Liver (tissue), 9 donors: ENCODE results near the gene GABBR2. TPM values are rescaled to one million over a fixed set of nuclear protein-coding genes. Genes with fewer than 3 reads are reported as not detected.

ENCODE experiments used
- DNase-seq: peaks from one replicate; pipeline ENCODE4 v3.0.0-alpha.2; 2017; ENCODE audit warnings: low spot score
- H3K27ac ChIP-seq, 2 donors: one replicate each; pipeline ENCODE4 v1.7.0; 2013; ENCODE audit warnings: inconsistent platforms in 2 of 2, low read length in 2 of 2, control low read depth in 1 of 2, low read depth in 1 of 2, mild to moderate bottlenecking in 1 of 2
- H3K27me3 ChIP-seq, 4 donors: one replicate each; pipeline versions ENCODE4 v1.6.1 to v1.7.0; 2013; ENCODE audit warnings: low read length in 3 of 4, inconsistent platforms in 1 of 4, mild to moderate bottlenecking in 1 of 4, moderate library complexity in 1 of 4; ENCODE audit not compliant: control insufficient read depth in 4 of 4, insufficient read depth in 4 of 4
- H3K36me3 ChIP-seq, 4 donors: one replicate each; pipeline versions ENCODE4 v1.6.1 to v1.7.0; 2013; ENCODE audit warnings: low read length in 3 of 4, mild to moderate bottlenecking in 3 of 4, low read depth in 1 of 4, moderate library complexity in 1 of 4; ENCODE audit not compliant: control insufficient read depth in 4 of 4, insufficient read depth in 3 of 4
- H3K4me1 ChIP-seq, 4 donors: one replicate each; pipeline versions ENCODE4 v1.6.1 to v1.7.0; 2013; ENCODE audit warnings: low read length in 3 of 4, mild to moderate bottlenecking in 3 of 4, moderate library complexity in 1 of 4; ENCODE audit not compliant: control insufficient read depth in 4 of 4, insufficient read depth in 4 of 4
- H3K4me3 ChIP-seq, 3 donors: one replicate each; pipeline versions ENCODE4 v1.6.1 to v1.7.0; 2013; ENCODE audit warnings: low read length in 3 of 3, control low read depth in 1 of 3, low read depth in 1 of 3, mild to moderate bottlenecking in 1 of 3
- H3K9ac ChIP-seq, 2 donors: one replicate each; pipeline ENCODE4 v1.7.0; 2013; ENCODE audit warnings: low read length in 2 of 2, mild to moderate bottlenecking in 2 of 2, moderate library complexity in 2 of 2, control low read depth in 1 of 2, low read depth in 1 of 2
- H3K9me3 ChIP-seq, 4 donors: one replicate each; pipeline versions ENCODE4 v1.6.1 to v1.7.0; 2013; ENCODE audit warnings: low read length in 3 of 4; ENCODE audit not compliant: control insufficient read depth in 4 of 4
- EGR1 ChIP-seq, 2 donors: IDR thresholded peaks; 2 replicates each; pipeline ENCODE4 v1.6.1; 2016 to 2018; ENCODE audit warnings: antibody characterized with exemption in 2 of 2, low read depth in 2 of 2
- FOXA2 ChIP-seq: IDR thresholded peaks from 2 replicates; pipeline ENCODE4 v1.6.1; 2016; ENCODE audit warnings: antibody characterized with exemption
- JUND ChIP-seq, 2 donors: IDR thresholded peaks; 2 replicates each; pipeline ENCODE4 v1.6.1; 2016; ENCODE audit warnings: antibody characterized with exemption in 2 of 2
- NR2F2 ChIP-seq: IDR thresholded peaks from 2 replicates; pipeline ENCODE4 v1.6.1; 2016; ENCODE audit warnings: antibody characterized with exemption
- RXRA ChIP-seq, 2 donors: IDR thresholded peaks; 2 replicates each; pipeline ENCODE4 v1.6.1; 2017 to 2018; ENCODE audit warnings: antibody characterized with exemption in 2 of 2, mild to moderate bottlenecking in 1 of 2
- TAF1 ChIP-seq: conservative IDR thresholded peaks from 2 replicates; pipeline ENCODE4 v1.6.1; 2016; ENCODE audit warnings: antibody characterized with exemption, mild to moderate bottlenecking
- WGBS: extraction: QIAGEN DNeasy Blood & Tissue Kit; methylation state at CpG from one replicate; pipeline ENCODE4 v1.1.7; 2013; 5-methylcytosine and 5-hydroxymethylcytosine counted together
- polyA plus RNA-seq, 2 donors: library from polyadenylated mRNA; stranded (reverse) in 1 of 2; unstranded in 1 of 2; fragments of 200-250 nt in 1 of 2; fragments of >200 nt in 1 of 2; fragmentation: Nextera tagmentation in 1 of 2; extraction: Ambion mirVana in 1 of 2; gene quantifications; one replicate each; pipeline versions ENCODE4 v1.2.1 to v1.2.3, GENCODE V29; 2013 to 2015
- total RNA-seq, 2 donors: library from RNA; depleted of rRNA; stranded (reverse); fragments of >200 nt; gene quantifications; one replicate each; pipeline ENCODE4 v1.2.3, GENCODE V29; 2014
- TF ChIP-seq, protein P1 (sequence below): fragments of 150-350 bp; IDR thresholded peaks from 2 replicates; pipeline ENCODE4 v1.5.1; 2017; ENCODE audit warnings: improper control_type of control experiment, low read depth, low read length; ENCODE audit not compliant: missing input control
- TF ChIP-seq, protein P2 (sequence below): IDR thresholded peaks from 2 replicates; pipeline ENCODE4 v1.6.1; 2016; ENCODE audit warnings: antibody characterized with exemption, mild to moderate bottlenecking
- TF ChIP-seq, protein P3 (sequence below): IDR thresholded peaks from 2 replicates; pipeline ENCODE4 v1.6.1; 2016; ENCODE audit warnings: antibody characterized with exemption
- TF ChIP-seq, protein P4 (sequence below): IDR thresholded peaks from 2 replicates; pipeline ENCODE4 v1.6.1; 2016; ENCODE audit warnings: antibody characterized with exemption
- TF ChIP-seq, protein P5 (sequence below): IDR thresholded peaks from 2 replicates; pipeline ENCODE4 v1.6.1; 2016; ENCODE audit warnings: antibody characterized with exemption
- donor health status: healthy.
- donor health status: healthy.
- donor health status: healthy.
- donor health status: healthy.
- donor health status: healthy.

GABBR2 gene
- total and polyA plus RNA-seq, 4 donors: 0.03 to 0.23 (median 0.08) TPM; not detected in 1

DNA sequence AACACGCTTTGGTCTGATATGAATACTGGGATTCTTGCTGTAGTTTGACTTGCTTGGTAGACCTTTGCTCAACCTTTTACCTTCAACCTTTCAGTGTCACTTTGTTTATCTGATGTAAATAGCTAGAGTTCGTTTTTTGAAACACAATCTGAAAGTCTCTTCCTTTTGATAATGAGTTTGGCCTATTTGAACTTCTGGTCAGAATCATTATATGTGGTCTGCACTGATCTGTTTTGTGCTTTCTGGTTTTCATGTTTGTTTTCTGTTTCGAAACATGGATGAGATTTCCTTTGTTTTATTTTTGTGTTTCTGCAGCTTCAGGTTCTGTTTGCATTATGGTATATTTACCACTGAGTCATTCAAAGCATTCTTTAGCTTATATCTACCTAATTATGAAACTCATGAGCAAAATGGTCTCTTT is 217.5 kb downstream of the GABBR2 start (continued):
- TF ChIP-seq, protein P1, sequence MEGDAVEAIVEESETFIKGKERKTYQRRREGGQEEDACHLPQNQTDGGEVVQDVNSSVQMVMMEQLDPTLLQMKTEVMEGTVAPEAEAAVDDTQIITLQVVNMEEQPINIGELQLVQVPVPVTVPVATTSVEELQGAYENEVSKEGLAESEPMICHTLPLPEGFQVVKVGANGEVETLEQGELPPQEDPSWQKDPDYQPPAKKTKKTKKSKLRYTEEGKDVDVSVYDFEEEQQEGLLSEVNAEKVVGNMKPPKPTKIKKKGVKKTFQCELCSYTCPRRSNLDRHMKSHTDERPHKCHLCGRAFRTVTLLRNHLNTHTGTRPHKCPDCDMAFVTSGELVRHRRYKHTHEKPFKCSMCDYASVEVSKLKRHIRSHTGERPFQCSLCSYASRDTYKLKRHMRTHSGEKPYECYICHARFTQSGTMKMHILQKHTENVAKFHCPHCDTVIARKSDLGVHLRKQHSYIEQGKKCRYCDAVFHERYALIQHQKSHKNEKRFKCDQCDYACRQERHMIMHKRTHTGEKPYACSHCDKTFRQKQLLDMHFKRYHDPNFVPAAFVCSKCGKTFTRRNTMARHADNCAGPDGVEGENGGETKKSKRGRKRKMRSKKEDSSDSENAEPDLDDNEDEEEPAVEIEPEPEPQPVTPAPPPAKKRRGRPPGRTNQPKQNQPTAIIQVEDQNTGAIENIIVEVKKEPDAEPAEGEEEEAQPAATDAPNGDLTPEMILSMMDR: no peak
- TF ChIP-seq, protein P2, sequence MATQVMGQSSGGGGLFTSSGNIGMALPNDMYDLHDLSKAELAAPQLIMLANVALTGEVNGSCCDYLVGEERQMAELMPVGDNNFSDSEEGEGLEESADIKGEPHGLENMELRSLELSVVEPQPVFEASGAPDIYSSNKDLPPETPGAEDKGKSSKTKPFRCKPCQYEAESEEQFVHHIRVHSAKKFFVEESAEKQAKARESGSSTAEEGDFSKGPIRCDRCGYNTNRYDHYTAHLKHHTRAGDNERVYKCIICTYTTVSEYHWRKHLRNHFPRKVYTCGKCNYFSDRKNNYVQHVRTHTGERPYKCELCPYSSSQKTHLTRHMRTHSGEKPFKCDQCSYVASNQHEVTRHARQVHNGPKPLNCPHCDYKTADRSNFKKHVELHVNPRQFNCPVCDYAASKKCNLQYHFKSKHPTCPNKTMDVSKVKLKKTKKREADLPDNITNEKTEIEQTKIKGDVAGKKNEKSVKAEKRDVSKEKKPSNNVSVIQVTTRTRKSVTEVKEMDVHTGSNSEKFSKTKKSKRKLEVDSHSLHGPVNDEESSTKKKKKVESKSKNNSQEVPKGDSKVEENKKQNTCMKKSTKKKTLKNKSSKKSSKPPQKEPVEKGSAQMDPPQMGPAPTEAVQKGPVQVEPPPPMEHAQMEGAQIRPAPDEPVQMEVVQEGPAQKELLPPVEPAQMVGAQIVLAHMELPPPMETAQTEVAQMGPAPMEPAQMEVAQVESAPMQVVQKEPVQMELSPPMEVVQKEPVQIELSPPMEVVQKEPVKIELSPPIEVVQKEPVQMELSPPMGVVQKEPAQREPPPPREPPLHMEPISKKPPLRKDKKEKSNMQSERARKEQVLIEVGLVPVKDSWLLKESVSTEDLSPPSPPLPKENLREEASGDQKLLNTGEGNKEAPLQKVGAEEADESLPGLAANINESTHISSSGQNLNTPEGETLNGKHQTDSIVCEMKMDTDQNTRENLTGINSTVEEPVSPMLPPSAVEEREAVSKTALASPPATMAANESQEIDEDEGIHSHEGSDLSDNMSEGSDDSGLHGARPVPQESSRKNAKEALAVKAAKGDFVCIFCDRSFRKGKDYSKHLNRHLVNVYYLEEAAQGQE: peak; percentile 46
- TF ChIP-seq, protein P3, sequence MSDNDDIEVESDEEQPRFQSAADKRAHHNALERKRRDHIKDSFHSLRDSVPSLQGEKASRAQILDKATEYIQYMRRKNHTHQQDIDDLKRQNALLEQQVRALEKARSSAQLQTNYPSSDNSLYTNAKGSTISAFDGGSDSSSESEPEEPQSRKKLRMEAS: peak; percentile 39
- TF ChIP-seq RXRA (IDR thresholded peaks at IDR 0.05) (peak; percentile 79 to 96), NR2F2 (peak; percentile 37), JUND (IDR thresholded peaks at IDR 0.05) (peak in 1 of 2 donors; percentile 57), FOXA2 (peak; percentile 89)

DNA sequence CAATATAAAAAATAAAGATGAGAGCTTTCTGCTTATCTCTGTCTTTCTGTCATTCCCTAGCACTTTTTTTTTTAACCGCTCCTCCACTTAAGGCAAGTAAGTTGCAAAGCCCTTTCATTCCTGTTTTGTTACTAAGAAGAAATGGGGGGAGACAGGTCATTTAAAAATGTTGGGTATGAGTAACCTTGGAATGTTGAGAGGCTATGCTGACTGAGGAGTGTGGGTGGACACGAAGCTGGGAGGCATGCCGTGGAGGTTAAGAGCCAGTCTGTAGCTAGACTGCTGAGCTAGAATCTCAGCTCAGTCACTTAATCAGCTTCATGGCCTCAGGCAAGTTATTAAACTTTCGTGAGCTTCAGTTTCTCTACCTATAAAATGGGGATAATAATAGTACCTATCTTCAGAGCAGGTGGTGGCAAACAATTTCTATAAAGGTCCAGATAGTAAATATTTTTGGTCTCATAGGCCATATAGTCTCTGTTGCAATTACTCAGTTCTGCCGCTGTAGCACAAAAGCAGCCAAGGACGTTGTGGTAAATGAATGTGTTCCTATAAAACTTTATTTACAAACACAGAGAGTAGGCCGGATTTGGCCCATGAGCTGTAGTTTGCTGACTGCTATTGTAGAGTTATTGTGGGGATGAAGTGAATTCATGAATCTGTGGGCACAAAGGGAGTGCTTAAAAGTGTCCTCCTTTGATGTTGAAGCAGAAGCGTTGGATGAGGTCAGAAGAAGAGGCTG is 220.0 kb downstream of the GABBR2 start:
- Histone ChIP-seq H3K9me3 (no peaks in the 10 kb centered on the region), H3K36me3 (no peaks in the 10 kb centered on the region), H3K4me1 (peaks cover 0 to 17% (median 12%) of the 10 kb centered on the region in 4 donors), H3K9ac (no peak overlapping the region), H3K27me3 (no peaks in the 10 kb centered on the region), H3K4me3 (no peak overlapping the region), H3K27ac (no peak overlapping the region)
- TF ChIP-seq, protein P4, sequence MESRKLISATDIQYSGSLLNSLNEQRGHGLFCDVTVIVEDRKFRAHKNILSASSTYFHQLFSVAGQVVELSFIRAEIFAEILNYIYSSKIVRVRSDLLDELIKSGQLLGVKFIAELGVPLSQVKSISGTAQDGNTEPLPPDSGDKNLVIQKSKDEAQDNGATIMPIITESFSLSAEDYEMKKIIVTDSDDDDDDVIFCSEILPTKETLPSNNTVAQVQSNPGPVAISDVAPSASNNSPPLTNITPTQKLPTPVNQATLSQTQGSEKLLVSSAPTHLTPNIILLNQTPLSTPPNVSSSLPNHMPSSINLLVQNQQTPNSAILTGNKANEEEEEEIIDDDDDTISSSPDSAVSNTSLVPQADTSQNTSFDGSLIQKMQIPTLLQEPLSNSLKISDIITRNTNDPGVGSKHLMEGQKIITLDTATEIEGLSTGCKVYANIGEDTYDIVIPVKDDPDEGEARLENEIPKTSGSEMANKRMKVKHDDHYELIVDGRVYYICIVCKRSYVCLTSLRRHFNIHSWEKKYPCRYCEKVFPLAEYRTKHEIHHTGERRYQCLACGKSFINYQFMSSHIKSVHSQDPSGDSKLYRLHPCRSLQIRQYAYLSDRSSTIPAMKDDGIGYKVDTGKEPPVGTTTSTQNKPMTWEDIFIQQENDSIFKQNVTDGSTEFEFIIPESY: no peak
- TF ChIP-seq TAF1 (no peak), EGR1 (IDR thresholded peaks at IDR 0.05; ENCODE audit: low read depth in 2 of 2) (no peak), NR2F2 (no peak)
- TF ChIP-seq, protein P5, sequence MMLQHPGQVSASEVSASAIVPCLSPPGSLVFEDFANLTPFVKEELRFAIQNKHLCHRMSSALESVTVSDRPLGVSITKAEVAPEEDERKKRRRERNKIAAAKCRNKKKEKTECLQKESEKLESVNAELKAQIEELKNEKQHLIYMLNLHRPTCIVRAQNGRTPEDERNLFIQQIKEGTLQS: no peak
- no peak for DNase-seq
- WGBS: 91% methylated on average over 8 of the region's 8 CpGs

DNA sequence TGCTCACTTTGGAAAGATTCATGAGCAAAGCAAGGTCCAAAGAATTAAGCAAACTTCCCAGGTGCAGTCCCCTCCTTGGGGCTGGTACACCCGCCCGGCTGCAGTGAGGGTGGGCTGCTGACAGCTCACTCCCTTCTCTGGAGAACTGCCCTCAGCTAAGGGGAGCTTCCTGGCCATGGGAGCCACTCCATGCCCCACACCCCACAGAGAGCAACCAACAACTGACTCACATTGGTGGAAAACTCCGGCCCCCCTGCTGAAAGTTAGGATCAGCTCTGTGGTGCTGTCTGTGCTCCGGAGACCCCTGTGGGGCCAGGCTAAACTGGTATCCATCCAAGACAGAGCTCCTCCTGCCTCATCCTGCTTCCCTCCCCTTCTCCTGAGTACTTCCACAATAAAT is 223.0 kb downstream of the GABBR2 start:
- TF ChIP-seq, protein P1: no peak
- TF ChIP-seq NR2F2: no peak
- no peak for DNase-seq
- no peaks in the 10 kb centered on the region for H3K36me3 ChIP-seq
- no peaks in the 10 kb centered on the region for H3K9me3 ChIP-seq
- H3K9ac ChIP-seq: no peak overlapping the region
- peaks cover 0 to 4% (median 4%) of the 10 kb centered on the region in 4 donors for H3K4me1 ChIP-seq
- WGBS: 86% methylated on average over 4 of the region's 4 CpGs
- no peaks in the 10 kb centered on the region for H3K27me3 ChIP-seq
- no peak overlapping the region for H3K4me3 ChIP-seq
- no peak overlapping the region for H3K27ac ChIP-seq
